Ascending aorta (tissue), 2 donors: ENCODE results near the gene MGAT4C. TPM values are rescaled to one million over a fixed set of nuclear protein-coding genes. Genes with fewer than 3 reads are reported as not detected.

Experiments
- DNase-seq, 2 donors: peaks; one replicate each; pipeline ENCODE4 v3.0.0-alpha.2; 2019; ENCODE audit warnings: low spot score in 2 of 2
- H3K27ac ChIP-seq, 2 donors: fragments of 200-600 bp; sonication (generic); one replicate each; pipeline ENCODE4 v1.5.1; 2016 to 2017; ENCODE audit warnings: mild to moderate bottlenecking in 1 of 2
- H3K27me3 ChIP-seq: fragments of 200-600 bp; sonication (generic); one replicate; pipeline ENCODE4 v1.5.1; 2017
- H3K36me3 ChIP-seq, 2 donors: fragments of 200-600 bp; sonication (generic); one replicate each; pipeline ENCODE4 v1.5.1; 2016
- H3K4me1 ChIP-seq, 2 donors: fragments of 200-600 bp; sonication (generic); one replicate each; pipeline ENCODE4 v1.5.1; 2016 to 2017; ENCODE audit warnings: mild to moderate bottlenecking in 1 of 2
- H3K4me3 ChIP-seq, 2 donors: fragments of 200-600 bp; sonication (generic); one replicate each; pipeline ENCODE4 v1.5.1; 2016 to 2017; ENCODE audit warnings: mild to moderate bottlenecking in 1 of 2
- H3K9me3 ChIP-seq, 2 donors: fragments of 200-600 bp; sonication (generic); one replicate each; pipeline ENCODE4 v1.5.1; 2016
- intact Hi-C: fragments of 100-400 bp; cut with DNase I; formaldehyde crosslinking; loops from one replicate; pipeline ENCODE4 v1.15.1; 2023
- total RNA-seq: library from RNA; depleted of rRNA; stranded (reverse); fragments of >200 nt; gene quantifications from one replicate; pipeline ENCODE4 v1.1.0, GENCODE V29; 2016
- TF ChIP-seq, protein P1 (sequence below), 3 experiments: fragments of 200-600 bp in 2 of 3; fragments of 450-650 bp in 1 of 3; sonication (generic) in 2 of 3; IDR thresholded peaks; one replicate each; pipeline ENCODE4 v1.5.1; 2016 to 2019; ENCODE audit warnings: antibody characterized with exemption in 3 of 3, mild to moderate bottlenecking in 1 of 3, moderate library complexity in 1 of 3

MGAT4C gene
- total RNA-seq, 1 donor from 2014 or later = not detected

DNA sequence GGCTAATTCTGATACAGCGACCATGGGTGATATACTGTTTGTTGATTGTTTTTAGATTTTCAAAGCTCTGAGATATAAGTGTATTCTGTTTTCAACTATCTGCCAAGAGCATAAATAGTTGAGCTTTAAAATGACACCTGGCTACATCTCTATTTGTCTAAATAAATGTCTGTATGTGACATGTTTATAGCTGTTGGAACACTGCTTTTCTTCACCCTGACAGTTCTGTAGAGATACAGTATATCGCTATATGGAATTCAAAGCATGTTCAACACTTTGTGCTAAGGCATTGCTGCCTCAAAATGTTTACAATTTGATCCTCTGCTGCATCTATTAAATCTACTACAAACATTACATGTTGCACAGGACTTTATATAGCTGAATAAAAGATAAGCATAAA is 27.4 kb upstream of the MGAT4C start:
- intact Hi-C loops = no loop called here
- Histone ChIP-seq H3K9me3 (no peaks in the 10 kb centered on the region), H3K27me3 (no peaks in the 10 kb centered on the region), H3K4me1 (no peaks in the 10 kb centered on the region), H3K27ac (no peak overlapping the region), H3K36me3 (no peaks in the 10 kb centered on the region), H3K4me3 (no peak overlapping the region)
- TF ChIP-seq, protein P1, sequence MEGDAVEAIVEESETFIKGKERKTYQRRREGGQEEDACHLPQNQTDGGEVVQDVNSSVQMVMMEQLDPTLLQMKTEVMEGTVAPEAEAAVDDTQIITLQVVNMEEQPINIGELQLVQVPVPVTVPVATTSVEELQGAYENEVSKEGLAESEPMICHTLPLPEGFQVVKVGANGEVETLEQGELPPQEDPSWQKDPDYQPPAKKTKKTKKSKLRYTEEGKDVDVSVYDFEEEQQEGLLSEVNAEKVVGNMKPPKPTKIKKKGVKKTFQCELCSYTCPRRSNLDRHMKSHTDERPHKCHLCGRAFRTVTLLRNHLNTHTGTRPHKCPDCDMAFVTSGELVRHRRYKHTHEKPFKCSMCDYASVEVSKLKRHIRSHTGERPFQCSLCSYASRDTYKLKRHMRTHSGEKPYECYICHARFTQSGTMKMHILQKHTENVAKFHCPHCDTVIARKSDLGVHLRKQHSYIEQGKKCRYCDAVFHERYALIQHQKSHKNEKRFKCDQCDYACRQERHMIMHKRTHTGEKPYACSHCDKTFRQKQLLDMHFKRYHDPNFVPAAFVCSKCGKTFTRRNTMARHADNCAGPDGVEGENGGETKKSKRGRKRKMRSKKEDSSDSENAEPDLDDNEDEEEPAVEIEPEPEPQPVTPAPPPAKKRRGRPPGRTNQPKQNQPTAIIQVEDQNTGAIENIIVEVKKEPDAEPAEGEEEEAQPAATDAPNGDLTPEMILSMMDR (IDR thresholded peaks at IDR 0.05) = no peak
- DNase-seq = no peak

DNA sequence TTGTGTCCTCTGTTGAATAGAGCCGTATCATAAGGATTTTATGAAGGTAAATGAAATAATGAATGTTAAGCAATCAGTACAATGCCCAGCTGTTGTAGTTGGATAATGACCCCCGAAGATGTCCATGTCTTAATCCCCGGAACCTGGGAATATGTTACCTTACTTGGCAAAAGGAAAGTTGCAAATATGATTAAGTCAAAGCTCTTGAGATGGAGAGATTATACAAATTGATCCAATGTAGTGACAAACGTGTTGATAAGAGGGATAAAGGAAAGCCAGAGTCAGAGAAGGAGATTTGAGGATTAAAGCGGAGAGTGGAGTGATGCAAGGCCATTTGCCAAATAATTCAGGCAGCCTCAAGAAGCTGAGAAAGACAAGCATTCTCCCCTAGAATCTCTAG is 19.2 kb upstream of the MGAT4C start:
- Histone ChIP-seq H3K4me3 (no peak overlapping the region), H3K36me3 (no peaks in the 10 kb centered on the region), H3K4me1 (no peaks in the 10 kb centered on the region), H3K9me3 (no peaks in the 10 kb centered on the region), H3K27me3 (no peaks in the 10 kb centered on the region), H3K27ac (no peak overlapping the region)
- TF ChIP-seq, protein P1 (IDR thresholded peaks at IDR 0.05) = no peak
- DNase-seq = no peak
- intact Hi-C loops = no loop called here

DNA sequence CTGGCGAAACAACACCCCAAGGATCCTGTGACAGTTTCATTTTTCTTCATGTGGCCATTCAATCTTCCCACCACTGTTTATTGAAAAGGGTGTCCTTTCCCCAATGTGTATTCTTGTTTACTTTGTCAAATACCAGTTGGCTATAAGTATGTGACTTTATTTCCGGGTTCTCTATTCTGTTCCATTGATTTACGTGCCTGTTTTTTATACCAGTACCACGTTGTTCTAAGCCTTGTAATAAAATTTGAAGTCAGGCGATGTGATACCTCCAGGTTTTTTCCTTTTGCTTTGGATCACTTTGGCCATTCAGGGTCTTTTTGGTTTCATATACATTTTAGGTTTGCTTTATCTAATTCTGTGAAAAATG is 9.1 kb upstream of the MGAT4C start:
- TF ChIP-seq, protein P1 (IDR thresholded peaks at IDR 0.05) = no peak
- Histone ChIP-seq H3K9me3 (no peaks in the 10 kb centered on the region), H3K27me3 (no peaks in the 10 kb centered on the region), H3K27ac (no peak overlapping the region), H3K4me1 (peaks cover 0 to 3% of the 10 kb centered on the region in 2 donors), H3K4me3 (peak overlapping the region in 1 of 2 donors; percentile 48), H3K36me3 (no peaks in the 10 kb centered on the region)
- DNase-seq = no peak
- intact Hi-C loops = no loop called here

DNA sequence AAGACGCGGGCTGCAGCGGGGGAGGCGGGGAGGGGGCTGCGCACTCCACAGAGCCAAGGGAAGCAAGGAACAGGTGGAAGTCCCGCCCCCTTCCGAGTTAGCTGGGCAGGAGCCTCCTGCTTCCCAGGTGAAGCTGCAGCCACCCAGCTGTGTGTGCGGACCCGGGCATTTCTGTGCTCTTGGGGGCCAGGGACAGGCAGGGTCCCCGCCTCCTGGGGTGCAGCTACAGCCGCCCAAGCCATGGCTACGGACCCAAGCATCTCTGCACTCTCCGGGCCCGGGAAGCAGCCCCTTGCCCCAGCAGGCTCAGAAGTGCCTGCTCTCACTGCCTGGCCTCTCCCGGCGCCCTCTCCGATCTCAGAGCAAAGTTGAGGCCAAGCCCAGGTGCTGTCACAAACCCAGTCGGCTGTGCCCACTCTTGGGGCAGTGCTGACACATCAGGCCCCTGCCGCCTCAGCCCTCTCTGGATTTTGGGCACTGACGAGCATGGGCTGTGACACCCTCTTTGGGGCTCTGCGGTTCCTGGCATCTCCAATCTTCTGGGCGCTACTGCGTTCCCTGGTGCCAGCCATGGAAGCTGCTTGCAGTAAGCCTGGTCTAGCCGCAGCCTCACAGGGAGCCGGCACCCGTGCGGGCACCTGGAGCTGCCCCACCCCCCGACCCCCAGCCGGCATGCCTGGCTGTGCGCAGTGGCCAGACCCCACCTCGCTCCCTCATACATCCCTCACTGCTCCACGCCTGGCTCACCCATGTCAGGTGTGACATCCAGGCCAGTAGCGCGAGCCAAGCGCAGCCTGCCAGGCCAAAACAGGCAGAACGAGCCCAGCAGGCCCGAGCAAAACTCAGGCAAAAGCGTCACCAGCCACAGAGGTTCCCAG is 8.5 kb upstream of the MGAT4C start:
- H3K27me3 ChIP-seq = no peaks in the 10 kb centered on the region
- H3K4me1 ChIP-seq = peaks cover 0 to 3% of the 10 kb centered on the region in 2 donors
- TF ChIP-seq, protein P1 (IDR thresholded peaks at IDR 0.05) = no peak
- H3K4me3 ChIP-seq = peak overlapping the region; percentile 23 to 48
- DNase-seq = no peak
- intact Hi-C loops = no loop called here
- no peak overlapping the region for H3K27ac ChIP-seq
- no peaks in the 10 kb centered on the region for H3K9me3 ChIP-seq
- H3K36me3 ChIP-seq = no peaks in the 10 kb centered on the region

DNA sequence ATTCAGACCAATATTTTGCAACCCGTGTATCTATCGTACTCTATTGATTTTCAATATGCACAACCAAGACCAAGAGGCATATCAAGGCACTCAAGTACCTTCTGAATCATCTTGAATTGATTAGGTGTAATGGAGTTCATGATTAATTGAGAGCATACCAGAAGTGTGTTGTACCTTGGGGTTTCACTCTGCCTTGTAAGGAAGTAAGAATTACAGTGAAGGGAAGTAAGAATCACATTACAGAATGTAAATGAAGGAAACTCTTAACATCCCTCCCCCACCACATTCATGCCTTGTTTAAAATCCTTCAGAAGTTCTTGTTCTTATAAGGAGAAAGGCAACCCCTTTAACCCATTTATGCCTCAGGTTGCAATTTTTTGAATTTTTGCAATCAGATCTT is 5.4 kb upstream of the MGAT4C start:
- intact Hi-C loops = no loop called here
- Histone ChIP-seq H3K4me1 (peaks cover 0 to 3% of the 10 kb centered on the region in 2 donors), H3K4me3 (no peak overlapping the region), H3K9me3 (no peaks in the 10 kb centered on the region), H3K27me3 (no peaks in the 10 kb centered on the region), H3K27ac (no peak overlapping the region), H3K36me3 (no peaks in the 10 kb centered on the region)
- TF ChIP-seq, protein P1 (IDR thresholded peaks at IDR 0.05) = no peak
- DNase-seq = no peak
